GM12878 (cell line): ENCODE results near the gene GSTM2. TPM values are rescaled to one million over a fixed set of nuclear protein-coding genes. Genes with fewer than 3 reads are reported as not detected.

Experiments
- ATAC-seq: fragments of 200-7000 bp; cut with Tn5 transposase; 3 replicates; pipeline ENCODE4 v1.9.1; 2020; ENCODE audit warnings: mild to moderate bottlenecking, moderate library complexity
- BruUV-seq: library from RNA; stranded (reverse); fragments of 400-500 nt; replicated peaks from 2 replicates; lab custom pipeline; 2021; lab: Mats Ljungman, UMichigan
- CTCF ChIA-PET: fragments of 300-600 bp; sonication (Branson Sonifier 250); formaldehyde crosslinking; extraction: SDS; loops from one replicate; lab custom pipeline; 2021; ENCODE audit warnings: inconsistent platforms; lab: Yijun Ruan, JAX
- POLR2A ChIA-PET: fragments of 350-600 bp; formaldehyde crosslinking; extraction: SDS; loops from one replicate; lab custom pipeline; 2021; ENCODE audit warnings: inconsistent platforms; lab: Charles Lee
- RAD21 ChIA-PET: fragments of 300-600 bp; sonication (Branson Sonifier 250); formaldehyde crosslinking; loops from one replicate; lab custom pipeline; 2023; ENCODE audit warnings: antibody characterized with exemption; ENCODE audit not compliant: unreplicated experiment; lab: Charles Lee
- SMC1A ChIA-PET: fragments of 300-600 bp; sonication (Branson Sonifier 250); formaldehyde crosslinking; loops from one replicate; lab custom pipeline; 2023; ENCODE audit not compliant: unreplicated experiment, uncharacterized antibody; lab: Charles Lee
- DNase-seq: peaks from one replicate; pipeline ENCODE4 v3.0.0-alpha.2; 2011; ENCODE audit warnings: low read depth, low spot score
- FAIRE-seq: peaks from 3 replicates; lab custom pipeline; 2011; peaks lifted over from hg19 to GRCh38; lab: Jason Lieb, UNC
- H2AFZ ChIP-seq: 2 replicates; pipeline ENCODE4 v1.6.0; 2011; ENCODE audit warnings: low read depth, low read length, control low read depth; ENCODE audit not compliant: control insufficient read depth
- H3K27ac ChIP-seq: 2 replicates; pipeline ENCODE4 v1.5.1; 2011; ENCODE audit warnings: control low read depth; ENCODE audit not compliant: control insufficient read depth, insufficient read depth
- H3K27me3 ChIP-seq, 2 experiments: replicated peaks in 1 of 2; 2 replicates each; pipeline versions ENCODE4 v1.6.0 to v1.6.1; 2011; ENCODE audit warnings: low read length in 1 of 2; ENCODE audit not compliant: control insufficient read depth in 2 of 2, insufficient read depth in 2 of 2
- H3K36me3 ChIP-seq, 2 experiments: 2 replicates each; pipeline ENCODE4 v1.5.1; 2011; ENCODE audit warnings: low read length in 1 of 2; ENCODE audit not compliant: control insufficient read depth in 2 of 2, insufficient read depth in 2 of 2
- H3K4me1 ChIP-seq: 2 replicates; pipeline ENCODE4 v1.6.1; 2011; ENCODE audit warnings: mild to moderate bottlenecking, low read length, moderate library complexity, mixed read lengths; ENCODE audit not compliant: control insufficient read depth, insufficient read depth
- H3K4me2 ChIP-seq: 2 replicates; pipeline ENCODE4 v1.6.0; 2011; ENCODE audit warnings: control low read depth; ENCODE audit not compliant: control insufficient read depth, insufficient read depth
- H3K4me3 ChIP-seq: fragments of 200-600 bp; sonication (generic); 2 replicates; pipeline ENCODE4 v1.5.1; 2016
- H3K79me2 ChIP-seq: 2 replicates; pipeline ENCODE4 v1.6.0; 2011; ENCODE audit warnings: low read length; ENCODE audit not compliant: control insufficient read depth, insufficient read depth
- H3K9ac ChIP-seq: 2 replicates; pipeline ENCODE4 v1.8.0; 2011; ENCODE audit warnings: low read length, control low read depth, mixed read lengths; ENCODE audit not compliant: control insufficient read depth, insufficient read depth
- H3K9me3 ChIP-seq: replicated peaks from 3 replicates; pipeline ENCODE4 v1.5.1; 2011; ENCODE audit warnings: mild to moderate bottlenecking, low read length; ENCODE audit not compliant: control insufficient read depth, insufficient read depth
- H4K20me1 ChIP-seq: 2 replicates; pipeline ENCODE4 v1.6.0; 2011; ENCODE audit not compliant: control insufficient read depth, insufficient read depth
- CHD1 ChIP-seq: IDR thresholded peaks from 2 replicates; pipeline ENCODE4 v1.6.1; 2012; ENCODE audit warnings: low read depth, low read length, improper control_type of control experiment
- EP300 ChIP-seq, 2 experiments: fragments of 150-350 bp in 1 of 2; IDR thresholded peaks; 2 replicates each; pipeline ENCODE4 v1.6.1; 2011 to 2012; ENCODE audit warnings: low read depth in 2 of 2, low read length in 2 of 2, borderline replicate concordance in 1 of 2, improper control_type of control experiment in 1 of 2, inconsistent platforms in 1 of 2; ENCODE audit not compliant: control insufficient read depth in 1 of 2
- GATAD2B ChIP-seq: fragments of 450-650 bp; conservative IDR thresholded peaks from 2 replicates; pipeline ENCODE4 v1.6.1; 2017; ENCODE audit warnings: low read depth, mild to moderate bottlenecking, moderate library complexity
- HDGF ChIP-seq: fragments of 450-650 bp; IDR thresholded peaks from 2 replicates; pipeline ENCODE4 v1.6.1; 2016; ENCODE audit warnings: antibody characterized with exemption
- MYB ChIP-seq: fragments of 150-350 bp; IDR thresholded peaks from 2 replicates; pipeline ENCODE4 v1.6.1; 2014; ENCODE audit warnings: mild to moderate bottlenecking, low read depth, low read length, borderline replicate concordance
- NFIC ChIP-seq: IDR thresholded peaks from 2 replicates; pipeline ENCODE4 v1.6.1; 2012; ENCODE audit warnings: low read depth, mild to moderate bottlenecking, inconsistent platforms, low read length, moderate library complexity
- NFXL1 ChIP-seq: fragments of 450-650 bp; IDR thresholded peaks from 2 replicates; pipeline ENCODE4 v1.6.1; 2017; ENCODE audit warnings: antibody characterized with exemption, mild to moderate bottlenecking, borderline replicate concordance
- RAD51 ChIP-seq: fragments of 450-650 bp; IDR thresholded peaks from 2 replicates; pipeline ENCODE4 v1.6.1; 2016; ENCODE audit warnings: moderate library complexity, mild to moderate bottlenecking, inconsistent platforms
- RUNX3 ChIP-seq: IDR thresholded peaks from 2 replicates; pipeline ENCODE4 v1.6.1; 2012; ENCODE audit warnings: low read length, inconsistent platforms
- SMC3 ChIP-seq: IDR thresholded peaks from 2 replicates; pipeline ENCODE4 v1.6.1; 2011; ENCODE audit warnings: low read length, improper control_type of control experiment, borderline replicate concordance
- ZNF687 ChIP-seq: fragments of 450-650 bp; IDR thresholded peaks from 2 replicates; pipeline ENCODE4 v1.6.1; 2017; ENCODE audit warnings: mild to moderate bottlenecking, moderate library complexity
- WGBS: methylation state at CpG from one replicate; pipeline ENCODE4 v1.1.6; 2016; ENCODE audit warnings: low lambda C conversion rate; ENCODE audit not compliant: insufficient replicate concordance, insufficient coverage; ENCODE audit errors: missing lambda C conversion rate; 5-methylcytosine and 5-hydroxymethylcytosine counted together
- in situ Hi-C: fragments of 300-500 bp; cut with MboI; formaldehyde crosslinking; loops from 9 replicates; pipeline ENCODE4 v1.14.3; 2018; ENCODE audit warnings: mixed read lengths
- intact Hi-C: fragments of 100-400 bp; cut with micrococcal nuclease; formaldehyde crosslinking; loops from one replicate; pipeline ENCODE4 v1.14.2; 2022; ENCODE audit not compliant: unreplicated experiment
- polyA plus RNA-seq, 11 experiments: library from polyadenylated mRNA; depleted of rRNA in 4 of 11; unstranded in 6 of 11; stranded (reverse) in 5 of 11; fragments of >200 nt; fragmentation: Nextera tagmentation in 4 of 11; fragmentation: Illumina TruSeq in 1 of 11; extraction: Ambion mirVana in 4 of 11; extraction: Trizol in 1 of 11; gene quantifications; 1 replicate in 1 of 11; 2 replicates in 10 of 11; pipeline versions ENCODE4 v1.2.1 to v1.2.3, GENCODE V29; 2011 to 2016; ENCODE audit warnings: inconsistent platforms in 2 of 11, missing spikeins in 2 of 11, low read depth in 1 of 11
- total RNA-seq, 4 experiments: library from RNA; depleted of rRNA in 3 of 4; stranded (reverse); fragments of >200 nt in 3 of 4; fragmentation: Illumina TruSeq in 1 of 4; extraction: Trizol in 1 of 4; gene quantifications; 2 replicates each; pipeline versions ENCODE4 v1.2.1 to v1.2.3, GENCODE V29; 2013 to 2021
- TF ChIP-seq, protein P1 (sequence below): fragments of 450-650 bp; IDR thresholded peaks from 2 replicates; pipeline ENCODE4 v1.6.1; 2014; ENCODE audit warnings: mild to moderate bottlenecking

The GSTM2 gene
- total and polyA plus RNA-seq, 10 of the 15 experiments (the other 5 are each of a cell fraction or from before 2014, with no cell fraction given) = 8.3 to 32.3 (median 20.2) TPM

- intact Hi-C loops (loop anchor here (5.0 kb wide), 4 partner anchors 46 to 341 kb away; partner anchors contain the start of genes AHCYL1, GNAI3 and GSTM1), in situ Hi-C loops (loop anchor here (5.0 kb wide), 2 partner anchors 131 to 346 kb away; no protein-coding TSS in a partner anchor)
- SMC1A ChIA-PET = interaction anchor here (0.7 to 9.1 kb wide), 16 partner anchors 10 to 369 kb away, joined by 3 to 117 read pairs (median 8); partner anchors contain the start of genes AHCYL1, EPS8L3, GSTM1 and GSTM4
- WGBS = 68% methylated on average over 2 of the region's 2 CpGs
- Histone ChIP-seq H2AFZ (no peak overlapping the region), H3K27me3 (no peaks in the 10 kb centered on the region), H3K79me2 (no peaks in the 10 kb centered on the region), H3K4me3 (no peak overlapping the region), H3K36me3 (no peaks in the 10 kb centered on the region), H4K20me1 (no peaks in the 10 kb centered on the region), H3K27ac (no peak overlapping the region), H3K4me2 (no peak overlapping the region), H3K9me3 (no peaks in the 10 kb centered on the region), H3K4me1 (peaks cover 9% of the 10 kb centered on the region), H3K9ac (no peak overlapping the region)
- CTCF ChIA-PET = interaction anchor here (0.5 to 10.7 kb wide), 48 partner anchors 11 to 562 kb away, joined by 3 to 299 read pairs (median 6); partner anchors contain the start of genes AHCYL1, CYB561D1, GNAI3 and GSTM1
- FAIRE-seq (no peak), DNase-seq (no peak), ATAC-seq (no peak)
- POLR2A ChIA-PET = interaction anchor here (1.3 to 3.2 kb wide), 4 partner anchors 9 to 95 kb away, joined by 4 to 13 read pairs (median 8); partner anchors contain the start of genes GNAI3 and GSTM1
- RAD21 ChIA-PET = interaction anchor here (1.1 to 7.3 kb wide), 16 partner anchors 8 to 371 kb away, joined by 3 to 106 read pairs (median 14); partner anchors contain the start of genes AHCYL1, GNAI3 and GSTM1
- TF ChIP-seq, protein P1, sequence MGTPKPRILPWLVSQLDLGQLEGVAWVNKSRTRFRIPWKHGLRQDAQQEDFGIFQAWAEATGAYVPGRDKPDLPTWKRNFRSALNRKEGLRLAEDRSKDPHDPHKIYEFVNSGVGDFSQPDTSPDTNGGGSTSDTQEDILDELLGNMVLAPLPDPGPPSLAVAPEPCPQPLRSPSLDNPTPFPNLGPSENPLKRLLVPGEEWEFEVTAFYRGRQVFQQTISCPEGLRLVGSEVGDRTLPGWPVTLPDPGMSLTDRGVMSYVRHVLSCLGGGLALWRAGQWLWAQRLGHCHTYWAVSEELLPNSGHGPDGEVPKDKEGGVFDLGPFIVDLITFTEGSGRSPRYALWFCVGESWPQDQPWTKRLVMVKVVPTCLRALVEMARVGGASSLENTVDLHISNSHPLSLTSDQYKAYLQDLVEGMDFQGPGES = no peak
- TF ChIP-seq GATAD2B (no peak), CHD1 (no peak), HDGF (no peak), NFIC (no peak), ZNF687 (no peak), EP300 (IDR thresholded peaks at IDR 0.05; ENCODE audit: borderline replicate concordance in 1 of 2, control insufficient read depth in 1 of 2, low read depth in 2 of 2, low read length in 2 of 2) (no peak), SMC3 (no peak), MYB (no peak), NFXL1 (no peak), RUNX3 (no peak), RAD51 (no peak)
- no TSS peak for BruUV-seq
These were observed 26.6 kb upstream of the GSTM2 start for GRCh38 chr1:109641078-109641740.
